ENCODE measurements around the gene PLCZ1. TPM values are rescaled to one million over a fixed set of nuclear protein-coding genes. Genes with fewer than 3 reads are reported as not detected.

The PLCZ1 gene
- polyA plus RNA-seq, 3 donors: not detected

DNA sequence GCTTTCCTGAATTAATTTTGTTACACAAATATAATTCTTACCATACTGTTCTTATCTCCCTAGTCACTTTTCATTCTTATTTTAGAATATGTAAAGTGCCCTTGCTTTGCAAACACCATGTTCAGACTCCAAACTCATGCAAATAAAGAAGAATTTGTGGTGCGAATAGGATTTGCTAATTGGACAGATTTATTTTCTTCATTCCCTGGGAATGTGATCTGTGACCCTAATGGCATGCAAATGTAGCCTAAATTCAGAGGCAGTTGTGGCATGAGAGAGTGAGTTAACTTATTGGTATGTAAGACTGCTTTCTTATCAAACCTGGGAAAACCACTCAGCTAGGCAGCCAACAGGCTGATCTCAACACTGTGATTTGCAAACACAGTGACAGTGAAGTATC lies 10.1 kb upstream of the PLCZ1 start:
- no peak for DNase-seq
- Histone ChIP-seq H3K4me3 (replicated peaks in 1 of 3; ENCODE audit: low read depth in 2 of 3, low read length in 3 of 3) (no peak overlapping the region), H4K20me1 (ENCODE audit: insufficient read depth, low read length) (no peaks in the 10 kb centered on the region), H3K9me3 (replicated peaks in 1 of 2; ENCODE audit: control insufficient read depth in 1 of 2, insufficient read depth in 1 of 2, low read length in 2 of 2) (no peaks in the 10 kb centered on the region), H3K4me1 (ENCODE audit: control insufficient read depth in 1 of 2, insufficient read depth in 2 of 2, low read length in 2 of 2) (no peaks in the 10 kb centered on the region), H3K4me2 (replicated peaks; ENCODE audit: extremely low read depth, low read length, poor library complexity, severe bottlenecking) (no peak overlapping the region), H3K36me3 (replicated peaks in 1 of 2; ENCODE audit: control insufficient read depth in 1 of 2, insufficient read depth in 2 of 2, low read length in 2 of 2) (no peaks in the 10 kb centered on the region), H3K27me3 (ENCODE audit: control insufficient read depth in 2 of 2, insufficient read depth in 2 of 2, low read length in 2 of 2) (no peaks in the 10 kb centered on the region), H3K79me2 (ENCODE audit: insufficient read depth, low read length) (no peaks in the 10 kb centered on the region), H3K9ac (ENCODE audit: insufficient read depth, low read length, poor library complexity, severe bottlenecking) (no peak overlapping the region), H2AFZ (ENCODE audit: insufficient read depth, low read depth, low read length, poor library complexity, severe bottlenecking) (no peak overlapping the region), H3K27ac (ENCODE audit: low read depth in 1 of 2, low read length in 2 of 2) (no peak overlapping the region)
- no peak overlapping the region for H3K4me3 Mint-ChIP-seq
- no peaks in the 10 kb centered on the region for H3K4me1 Mint-ChIP-seq
- H3K27me3 Mint-ChIP-seq (ENCODE audit: low read depth in 3 of 3): peaks cover 0 to 1% (median 0%) of the 10 kb centered on the region in 3 donors
- peaks cover 0 to 12% (median 0%) of the 10 kb centered on the region in 7 donors for H3K9me3 Mint-ChIP-seq
- no CpG with 5 or more reads among the region's 1 CpG for WGBS (ENCODE audit: insufficient coverage)
- intact Hi-C loops (cut with micrococcal nuclease): no loop called here
- TF ChIP-seq, protein P1, sequence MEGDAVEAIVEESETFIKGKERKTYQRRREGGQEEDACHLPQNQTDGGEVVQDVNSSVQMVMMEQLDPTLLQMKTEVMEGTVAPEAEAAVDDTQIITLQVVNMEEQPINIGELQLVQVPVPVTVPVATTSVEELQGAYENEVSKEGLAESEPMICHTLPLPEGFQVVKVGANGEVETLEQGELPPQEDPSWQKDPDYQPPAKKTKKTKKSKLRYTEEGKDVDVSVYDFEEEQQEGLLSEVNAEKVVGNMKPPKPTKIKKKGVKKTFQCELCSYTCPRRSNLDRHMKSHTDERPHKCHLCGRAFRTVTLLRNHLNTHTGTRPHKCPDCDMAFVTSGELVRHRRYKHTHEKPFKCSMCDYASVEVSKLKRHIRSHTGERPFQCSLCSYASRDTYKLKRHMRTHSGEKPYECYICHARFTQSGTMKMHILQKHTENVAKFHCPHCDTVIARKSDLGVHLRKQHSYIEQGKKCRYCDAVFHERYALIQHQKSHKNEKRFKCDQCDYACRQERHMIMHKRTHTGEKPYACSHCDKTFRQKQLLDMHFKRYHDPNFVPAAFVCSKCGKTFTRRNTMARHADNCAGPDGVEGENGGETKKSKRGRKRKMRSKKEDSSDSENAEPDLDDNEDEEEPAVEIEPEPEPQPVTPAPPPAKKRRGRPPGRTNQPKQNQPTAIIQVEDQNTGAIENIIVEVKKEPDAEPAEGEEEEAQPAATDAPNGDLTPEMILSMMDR (IDR thresholded peaks at IDR 0.05): no peak
- no peak overlapping the region for H3K27ac Mint-ChIP-seq
- no peaks in the 10 kb centered on the region for H3K36me3 Mint-ChIP-seq

DNA sequence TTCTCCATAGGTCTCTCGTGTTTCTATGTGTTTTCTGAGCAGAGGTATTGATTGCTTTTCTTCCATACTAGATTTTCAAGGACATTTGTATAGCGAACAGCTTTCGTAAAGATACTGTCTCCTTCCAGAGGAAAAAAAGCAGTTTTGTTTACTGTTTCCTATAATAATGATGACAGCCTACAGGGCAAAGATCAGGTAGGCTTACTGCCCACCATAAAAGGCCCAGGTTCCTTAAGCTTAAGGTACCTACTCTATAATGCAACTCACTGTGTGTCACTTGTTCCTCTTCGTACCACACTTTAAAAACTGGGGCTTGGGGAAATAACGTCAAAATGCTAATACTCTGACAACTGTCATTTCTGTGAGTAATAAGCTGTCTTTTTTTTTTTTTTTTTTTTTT lies 6.7 kb downstream of the PLCZ1 start:
- no peak overlapping the region for H3K27ac Mint-ChIP-seq
- no peaks in the 10 kb centered on the region for H3K27me3 ChIP-seq (ENCODE audit: control insufficient read depth in 2 of 2, insufficient read depth in 2 of 2, low read length in 2 of 2)
- H3K4me3 ChIP-seq (replicated peaks in 1 of 3; ENCODE audit: low read depth in 2 of 3, low read length in 3 of 3): no peak overlapping the region
- TF ChIP-seq, protein P1 (IDR thresholded peaks at IDR 0.05): no peak
- intact Hi-C loops (cut with micrococcal nuclease): no loop called here
- no peaks in the 10 kb centered on the region for H3K36me3 ChIP-seq (replicated peaks in 1 of 2; ENCODE audit: control insufficient read depth in 1 of 2, insufficient read depth in 2 of 2, low read length in 2 of 2)
- H3K4me2 ChIP-seq (replicated peaks; ENCODE audit: extremely low read depth, low read length, poor library complexity, severe bottlenecking): no peak overlapping the region
- no peaks in the 10 kb centered on the region for H3K4me1 ChIP-seq (ENCODE audit: control insufficient read depth in 1 of 2, insufficient read depth in 2 of 2, low read length in 2 of 2)
- no peak overlapping the region for H3K27ac ChIP-seq (ENCODE audit: low read depth in 1 of 2, low read length in 2 of 2)
- no peaks in the 10 kb centered on the region for H3K79me2 ChIP-seq (ENCODE audit: insufficient read depth, low read length)
- no peaks in the 10 kb centered on the region for H3K36me3 Mint-ChIP-seq
- peaks cover 3 to 19% (median 7%) of the 10 kb centered on the region in 7 donors for H3K9me3 Mint-ChIP-seq
- no peak overlapping the region for H3K4me3 Mint-ChIP-seq
- peaks cover 7 to 8% of the 10 kb centered on the region in 2 donors for H3K9me3 ChIP-seq (replicated peaks in 1 of 2; ENCODE audit: control insufficient read depth in 1 of 2, insufficient read depth in 1 of 2, low read length in 2 of 2)
- WGBS (ENCODE audit: insufficient coverage): no CpG with 5 or more reads among the region's 5 CpGs
- no peaks in the 10 kb centered on the region for H3K4me1 Mint-ChIP-seq
- H4K20me1 ChIP-seq (ENCODE audit: insufficient read depth, low read length): no peaks in the 10 kb centered on the region
- H2AFZ ChIP-seq (ENCODE audit: insufficient read depth, low read depth, low read length, poor library complexity, severe bottlenecking): no peak overlapping the region
- no peak for DNase-seq
- peaks cover 0 to 1% (median 0%) of the 10 kb centered on the region in 3 donors for H3K27me3 Mint-ChIP-seq (ENCODE audit: low read depth in 3 of 3)
- H3K9ac ChIP-seq (ENCODE audit: insufficient read depth, low read length, poor library complexity, severe bottlenecking): no peak overlapping the region

Measured in CD14-positive monocyte (primary cell).